ENCODE data around the gene SPATA1.
"Not testable (repeated sequence)": the region's sequence is repeated elsewhere in the genome, so short reads cannot be mapped to it uniquely, and the experiment has no call there.

Gene SPATA1

DNA sequence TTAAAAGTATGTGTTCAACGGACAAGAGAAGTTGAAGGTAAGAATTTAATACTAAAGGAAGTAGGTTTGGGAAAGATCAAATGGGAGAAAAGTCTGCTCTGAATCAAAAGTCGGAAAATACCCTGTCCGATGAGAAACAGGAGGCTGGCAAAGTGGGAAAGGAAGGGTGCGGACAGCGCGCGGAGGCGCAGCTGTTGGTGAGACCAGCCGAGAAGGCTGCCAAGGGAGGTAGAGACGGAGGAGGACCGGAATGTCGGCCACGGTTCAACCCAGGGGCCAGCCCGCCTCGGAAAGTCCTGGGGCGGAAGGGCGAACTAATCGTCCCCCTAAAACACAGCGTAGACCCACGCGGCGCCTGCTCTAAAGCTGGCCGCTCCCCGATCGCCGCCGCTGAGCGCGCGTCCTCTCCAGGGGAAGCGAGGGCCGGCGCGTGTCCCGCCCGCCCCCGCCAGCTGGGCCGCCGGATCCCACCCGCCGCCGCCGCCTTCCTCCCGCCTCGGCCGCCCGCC lies 639 bp upstream of the SPATA1 start:
- Mint-ChIP-seq H3K4me3 (peak overlapping the region; percentile 96), H3K4me1 (peaks cover 35% of the 10 kb centered on the region), H3K27ac (peak overlapping the region; percentile 100), H3K36me3 (ENCODE audit: low read depth) (peaks cover 46% of the 10 kb centered on the region), H3K27me3 (ENCODE audit: low read depth, poor library complexity) (no peaks in the 10 kb centered on the region), H3K9me3 (peaks cover 35% of the 10 kb centered on the region)
- TF ChIP-seq, protein P1, sequence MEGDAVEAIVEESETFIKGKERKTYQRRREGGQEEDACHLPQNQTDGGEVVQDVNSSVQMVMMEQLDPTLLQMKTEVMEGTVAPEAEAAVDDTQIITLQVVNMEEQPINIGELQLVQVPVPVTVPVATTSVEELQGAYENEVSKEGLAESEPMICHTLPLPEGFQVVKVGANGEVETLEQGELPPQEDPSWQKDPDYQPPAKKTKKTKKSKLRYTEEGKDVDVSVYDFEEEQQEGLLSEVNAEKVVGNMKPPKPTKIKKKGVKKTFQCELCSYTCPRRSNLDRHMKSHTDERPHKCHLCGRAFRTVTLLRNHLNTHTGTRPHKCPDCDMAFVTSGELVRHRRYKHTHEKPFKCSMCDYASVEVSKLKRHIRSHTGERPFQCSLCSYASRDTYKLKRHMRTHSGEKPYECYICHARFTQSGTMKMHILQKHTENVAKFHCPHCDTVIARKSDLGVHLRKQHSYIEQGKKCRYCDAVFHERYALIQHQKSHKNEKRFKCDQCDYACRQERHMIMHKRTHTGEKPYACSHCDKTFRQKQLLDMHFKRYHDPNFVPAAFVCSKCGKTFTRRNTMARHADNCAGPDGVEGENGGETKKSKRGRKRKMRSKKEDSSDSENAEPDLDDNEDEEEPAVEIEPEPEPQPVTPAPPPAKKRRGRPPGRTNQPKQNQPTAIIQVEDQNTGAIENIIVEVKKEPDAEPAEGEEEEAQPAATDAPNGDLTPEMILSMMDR (IDR thresholded peaks at IDR 0.05), result no peak
- no peak for DNase-seq

GRCh38 chr1:84506729-84507453 lies 705 bp downstream of the SPATA1 start:
- Mint-ChIP-seq H3K36me3 (ENCODE audit: low read depth) (peaks cover 36% of the 10 kb centered on the region), H3K27me3 (ENCODE audit: low read depth, poor library complexity) (no peaks in the 10 kb centered on the region), H3K4me3 (peak overlapping the region; percentile 96), H3K9me3 (peaks cover 38% of the 10 kb centered on the region), H3K27ac (peak overlapping the region; percentile 100), H3K4me1 (peaks cover 28% of the 10 kb centered on the region)
- TF ChIP-seq, protein P1 (IDR thresholded peaks at IDR 0.05), result no peak
- no peak for DNase-seq

DNA sequence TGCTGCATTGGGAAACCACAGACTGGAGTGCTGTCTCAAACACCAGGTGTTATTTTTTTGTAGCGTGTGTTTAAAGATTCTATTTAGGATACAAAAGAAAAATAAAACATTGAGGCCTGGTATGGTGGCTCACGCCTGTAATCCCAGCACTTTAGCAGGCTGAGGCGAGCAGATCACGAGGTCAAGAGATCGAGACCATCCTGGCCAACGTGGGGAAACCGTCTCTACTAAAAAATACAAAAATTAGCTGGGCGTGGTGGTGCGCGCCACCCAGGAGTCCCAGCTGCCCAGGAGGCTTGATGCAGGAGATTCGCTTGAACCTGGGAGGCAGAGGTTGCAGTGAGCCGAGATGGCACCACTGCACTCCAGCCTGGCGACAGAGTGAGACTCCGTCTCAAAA lies 1.7 kb downstream of the SPATA1 start:
- H3K4me1 Mint-ChIP-seq, result peaks cover 27% of the 10 kb centered on the region
- H3K27ac Mint-ChIP-seq; DNase-seq; H3K27me3 Mint-ChIP-seq (ENCODE audit: low read depth, poor library complexity): not testable (repeated sequence)
- peaks cover 38% of the 10 kb centered on the region for H3K9me3 Mint-ChIP-seq
- peaks cover 36% of the 10 kb centered on the region for H3K36me3 Mint-ChIP-seq (ENCODE audit: low read depth)
- H3K4me3 Mint-ChIP-seq, result peak overlapping the region; percentile 96

- peaks cover 38% of the 10 kb centered on the region for H3K9me3 Mint-ChIP-seq
- H3K4me3 Mint-ChIP-seq, result peak overlapping the region; percentile 61
- peaks cover 32% of the 10 kb centered on the region for H3K36me3 Mint-ChIP-seq (ENCODE audit: low read depth)
- no peak for DNase-seq
- no peak overlapping the region for H3K27ac Mint-ChIP-seq
- H3K4me1 Mint-ChIP-seq, result peaks cover 21% of the 10 kb centered on the region
- TF ChIP-seq, protein P1 (IDR thresholded peaks at IDR 0.05), result no peak
- H3K27me3 Mint-ChIP-seq (ENCODE audit: low read depth, poor library complexity), result no peaks in the 10 kb centered on the region
These were observed 2.3 kb downstream of the SPATA1 start for GRCh38 chr1:84508510-84508909.

DNA sequence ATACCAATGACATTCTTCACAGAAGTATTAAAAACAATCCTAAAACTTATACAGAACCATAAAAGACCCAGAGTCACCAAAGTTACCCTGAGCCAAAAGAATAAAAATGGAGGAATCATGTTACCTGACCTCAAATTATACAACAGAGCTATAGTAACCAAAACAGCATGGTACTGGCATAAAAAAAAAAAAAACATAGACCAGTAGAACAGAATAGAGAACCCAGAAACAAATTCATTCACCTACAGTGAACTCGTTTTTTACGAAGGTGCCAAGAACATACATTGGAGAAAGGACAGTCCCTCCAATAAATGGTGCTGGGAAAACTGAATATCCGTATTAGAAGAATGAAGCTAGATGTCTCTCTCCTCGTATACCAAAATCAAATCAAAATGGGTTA lies 2.8 kb downstream of the SPATA1 start:
- Mint-ChIP-seq H3K9me3 (peaks cover 38% of the 10 kb centered on the region), H3K36me3 (ENCODE audit: low read depth) (peaks cover 31% of the 10 kb centered on the region), H3K27me3 (ENCODE audit: low read depth, poor library complexity) (no peaks in the 10 kb centered on the region), H3K27ac (no peak overlapping the region), H3K4me1 (peaks cover 16% of the 10 kb centered on the region), H3K4me3 (no peak overlapping the region)
- DNase-seq, result no peak
- TF ChIP-seq, protein P1 (IDR thresholded peaks at IDR 0.05), result no peak

DNA sequence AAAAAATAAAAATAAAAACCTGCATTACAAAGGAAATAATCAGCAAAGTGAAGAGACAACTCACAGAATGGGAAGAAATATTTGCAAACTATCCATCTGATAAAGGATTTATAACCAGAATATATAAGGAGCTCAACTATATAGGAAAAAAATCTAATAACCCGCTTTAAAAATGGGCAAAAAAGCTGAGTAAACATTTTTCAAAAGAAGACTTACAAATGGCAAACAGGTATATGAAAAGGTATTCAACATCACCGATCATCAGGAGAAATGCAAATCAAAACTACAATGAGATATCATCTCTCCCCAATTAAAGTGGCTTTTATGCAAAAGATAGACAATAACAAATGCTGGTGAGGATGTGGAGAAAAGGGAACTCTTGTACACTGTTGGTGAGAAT lies 4.0 kb downstream of the SPATA1 start:
- Mint-ChIP-seq H3K27me3 (ENCODE audit: low read depth, poor library complexity) (no peaks in the 10 kb centered on the region), H3K9me3 (peaks cover 38% of the 10 kb centered on the region), H3K4me1 (peaks cover 9% of the 10 kb centered on the region), H3K4me3 (no peak overlapping the region), H3K36me3 (ENCODE audit: low read depth) (peaks cover 31% of the 10 kb centered on the region), H3K27ac (no peak overlapping the region)
- TF ChIP-seq, protein P1 (IDR thresholded peaks at IDR 0.05), result no peak
- no peak for DNase-seq
